ENCODE data around the gene DBN1. TPM values are rescaled to one million over a fixed set of nuclear protein-coding genes. Genes with fewer than 3 reads are reported as not detected.

DBN1 gene
- total and polyA plus RNA-seq, 2 experiments from 2014 or later = 106 to 290 TPM

GRCh38 chr5:177509381-177509951 is 36.0 kb upstream of the DBN1 start, which contains the start of gene DOK3 (continued):
- TF ChIP-seq CTCF (conservative IDR thresholded peaks at IDR 0.05; ENCODE audit: low read depth in 2 of 2) = no peak
- TF ChIP-seq NANOG (IDR thresholded peaks at IDR 0.05; ENCODE audit: borderline replicate concordance) = no peak
- no peak for TF ChIP-seq ETS1 (IDR thresholded peaks at IDR 0.05)
- TF ChIP-seq EZH2 (IDR thresholded peaks at IDR 0.05; ENCODE audit: low read depth, unreplicated experiment) = no peak
- TF ChIP-seq JUNB (IDR thresholded peaks at IDR 0.05; ENCODE audit: unreplicated experiment) = no peak
- no peak for TF ChIP-seq POLR2AphosphoS5 (IDR thresholded peaks at IDR 0.05; ENCODE audit: low read depth)

- peaks cover 2% of the 10 kb centered on the region; the same call in 1 of the 3 replicates for H3K9me3 Mint-ChIP-seq
- ATAC-seq (no peak), DNase-seq (ENCODE audit: low spot score) (no peak)
- H4K20me1 ChIP-seq (replicated peaks; ENCODE audit: insufficient read depth) = no peaks in the 10 kb centered on the region; the same call in 1 of the 2 replicates
- H3K36me3 Mint-ChIP-seq (ENCODE audit: low read depth) = peaks cover 52% of the 10 kb centered on the region
- H2AFZ ChIP-seq = no peak overlapping the region
- peak overlapping the region; percentile 55; the same call in 1 of the 2 replicates for H3K4me2 ChIP-seq
- H3K4me1 ChIP-seq (ENCODE audit: insufficient read depth) = peaks cover 15% of the 10 kb centered on the region
- H3K27ac Mint-ChIP-seq = peak overlapping the region; percentile 65; the same call in 1 of the 2 replicates
- H3K27me3 Mint-ChIP-seq (ENCODE audit: insufficient read depth, low read depth, poor library complexity) = peaks cover 14% of the 10 kb centered on the region
- H3K79me2 ChIP-seq (replicated peaks; ENCODE audit: insufficient read depth) = no peaks in the 10 kb centered on the region
- no peak overlapping the region for H3K4me3 Mint-ChIP-seq
- H3K4me1 Mint-ChIP-seq = peaks cover 22% of the 10 kb centered on the region
- no peak for TF ChIP-seq ZNF331 (CRISPR knock-in tag; IDR thresholded peaks at IDR 0.05; ENCODE audit: low read depth)
- TF ChIP-seq ZNF462 (CRISPR knock-in tag; IDR thresholded peaks at IDR 0.05) = no peak
- no peaks in the 10 kb centered on the region for H3K27me3 ChIP-seq (ENCODE audit: insufficient read depth)
- peaks cover 5% of the 10 kb centered on the region; the same call in 1 of the 2 replicates for H3F3A ChIP-seq (replicated peaks; ENCODE audit: low read depth)
- H3K9me2 ChIP-seq (ENCODE audit: insufficient read depth) = no peaks in the 10 kb centered on the region
- H3K27ac ChIP-seq (ENCODE audit: low read depth) = no peak overlapping the region
- no peaks in the 10 kb centered on the region for H3K36me3 ChIP-seq (ENCODE audit: insufficient read depth)
- H3K4me3 ChIP-seq = no peak overlapping the region
Observed at GRCh38 chr5:177508837-177509236, 35.4 kb upstream of the DBN1 start.
